ENCODE measurements around the gene KDM7A. TPM values are rescaled to one million over a fixed set of nuclear protein-coding genes. Genes with fewer than 3 reads are reported as not detected.

KDM7A gene
- total and polyA plus RNA-seq, 9 of the 15 experiments (the other 6 are each of a cell fraction or from before 2014, with no cell fraction given) = 0.90 to 8.4 (median 7.0) TPM

DNA sequence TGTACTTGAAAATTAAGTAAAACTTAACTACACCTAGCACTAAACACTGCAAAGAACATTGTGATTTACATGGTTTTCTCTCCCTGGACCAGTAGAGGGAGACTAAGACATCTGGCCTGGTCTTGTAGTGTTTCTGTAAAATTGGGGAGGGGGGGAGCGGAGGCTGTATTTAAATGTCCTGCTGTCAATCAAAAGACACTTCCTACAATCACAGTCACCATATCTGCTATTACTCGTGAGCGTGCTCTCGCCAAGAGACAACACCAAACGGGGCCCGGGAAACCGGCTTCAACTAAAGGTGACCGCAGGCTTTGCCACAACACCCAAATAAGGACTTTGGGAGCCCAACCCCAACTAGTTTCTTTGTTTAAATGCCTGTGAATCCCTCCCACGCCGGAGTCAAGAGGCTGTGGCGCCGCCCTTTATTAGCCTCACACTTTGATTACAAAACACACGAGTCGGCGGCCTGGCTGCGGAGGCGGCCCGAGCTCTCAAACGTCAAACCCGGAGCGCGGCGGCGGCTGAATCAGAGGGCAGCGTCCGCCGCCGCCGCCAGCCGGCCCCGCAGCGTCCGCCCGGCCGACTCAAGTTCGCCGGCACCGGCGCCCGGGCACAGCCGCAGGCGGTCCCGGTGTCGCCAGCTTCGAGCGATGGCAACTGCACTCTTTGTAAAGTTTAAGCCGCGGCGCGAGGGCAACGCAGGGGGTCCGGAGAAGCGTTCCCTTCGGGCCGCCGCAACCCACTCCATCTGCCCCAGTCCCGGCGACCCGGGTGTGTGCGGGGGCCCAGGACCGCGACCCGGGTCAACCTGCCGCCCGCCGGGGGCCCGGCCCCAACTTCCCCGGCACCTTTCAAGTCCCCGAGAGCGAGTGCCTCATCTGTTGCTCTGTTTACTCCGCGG, 1.3 kb downstream of the KDM7A start (continued):
- TF ChIP-seq ZNF79 (CRISPR knock-in tag; IDR thresholded peaks at IDR 0.05; ENCODE audit: low read depth) = no peak
- no peak for TF ChIP-seq HNRNPH1 (optimal IDR thresholded peaks at IDR 0.05; ENCODE audit: low read depth, low read length)
- TF ChIP-seq ERF (CRISPR knock-in tag; IDR thresholded peaks at IDR 0.05) = no peak
- no peak for TF ChIP-seq ZNF408 (CRISPR knock-in tag; IDR thresholded peaks at IDR 0.05; ENCODE audit: low read depth)
- 0 out of 2 replicates have a peak, but pooled peaks have one; percentile 41 for TF ChIP-seq DIDO1 (tag; IDR thresholded peaks at IDR 0.05; ENCODE audit: low read depth)
- peak; percentile 74; the same call in 1 of the 2 replicates for TF ChIP-seq ZNF766 (CRISPR knock-in tag; conservative IDR thresholded peaks at IDR 0.05)
- no peak for TF ChIP-seq ZNF217 (CRISPR knock-in tag; IDR thresholded peaks at IDR 0.05)
- TF ChIP-seq ARHGAP35 (IDR thresholded peaks at IDR 0.05; ENCODE audit: partially characterized antibody) = no peak
- TF ChIP-seq, protein P1, sequence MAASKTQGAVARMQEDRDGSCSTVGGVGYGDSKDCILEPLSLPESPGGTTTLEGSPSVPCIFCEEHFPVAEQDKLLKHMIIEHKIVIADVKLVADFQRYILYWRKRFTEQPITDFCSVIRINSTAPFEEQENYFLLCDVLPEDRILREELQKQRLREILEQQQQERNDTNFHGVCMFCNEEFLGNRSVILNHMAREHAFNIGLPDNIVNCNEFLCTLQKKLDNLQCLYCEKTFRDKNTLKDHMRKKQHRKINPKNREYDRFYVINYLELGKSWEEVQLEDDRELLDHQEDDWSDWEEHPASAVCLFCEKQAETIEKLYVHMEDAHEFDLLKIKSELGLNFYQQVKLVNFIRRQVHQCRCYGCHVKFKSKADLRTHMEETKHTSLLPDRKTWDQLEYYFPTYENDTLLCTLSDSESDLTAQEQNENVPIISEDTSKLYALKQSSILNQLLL (CRISPR knock-in tag; IDR thresholded peaks at IDR 0.05; ENCODE audit: borderline replicate concordance) = no peak
- TF ChIP-seq ZBTB7A (IDR thresholded peaks at IDR 0.05; ENCODE audit: borderline replicate concordance, control insufficient read depth, low read depth, low read length) = no peak; the same call in 1 of the 2 replicates
- TF ChIP-seq, protein P2, sequence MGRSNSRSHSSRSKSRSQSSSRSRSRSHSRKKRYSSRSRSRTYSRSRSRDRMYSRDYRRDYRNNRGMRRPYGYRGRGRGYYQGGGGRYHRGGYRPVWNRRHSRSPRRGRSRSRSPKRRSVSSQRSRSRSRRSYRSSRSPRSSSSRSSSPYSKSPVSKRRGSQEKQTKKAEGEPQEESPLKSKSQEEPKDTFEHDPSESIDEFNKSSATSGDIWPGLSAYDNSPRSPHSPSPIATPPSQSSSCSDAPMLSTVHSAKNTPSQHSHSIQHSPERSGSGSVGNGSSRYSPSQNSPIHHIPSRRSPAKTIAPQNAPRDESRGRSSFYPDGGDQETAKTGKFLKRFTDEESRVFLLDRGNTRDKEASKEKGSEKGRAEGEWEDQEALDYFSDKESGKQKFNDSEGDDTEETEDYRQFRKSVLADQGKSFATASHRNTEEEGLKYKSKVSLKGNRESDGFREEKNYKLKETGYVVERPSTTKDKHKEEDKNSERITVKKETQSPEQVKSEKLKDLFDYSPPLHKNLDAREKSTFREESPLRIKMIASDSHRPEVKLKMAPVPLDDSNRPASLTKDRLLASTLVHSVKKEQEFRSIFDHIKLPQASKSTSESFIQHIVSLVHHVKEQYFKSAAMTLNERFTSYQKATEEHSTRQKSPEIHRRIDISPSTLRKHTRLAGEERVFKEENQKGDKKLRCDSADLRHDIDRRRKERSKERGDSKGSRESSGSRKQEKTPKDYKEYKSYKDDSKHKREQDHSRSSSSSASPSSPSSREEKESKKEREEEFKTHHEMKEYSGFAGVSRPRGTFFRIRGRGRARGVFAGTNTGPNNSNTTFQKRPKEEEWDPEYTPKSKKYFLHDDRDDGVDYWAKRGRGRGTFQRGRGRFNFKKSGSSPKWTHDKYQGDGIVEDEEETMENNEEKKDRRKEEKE (IDR thresholded peaks at IDR 0.05; ENCODE audit: borderline replicate concordance in 1 of 2, control insufficient read depth in 1 of 2, low read depth in 2 of 2, low read length in 1 of 2) = no peak
- peak; percentile 89 to 98 for TF ChIP-seq MAZ (CRISPR knock-in tag; conservative IDR thresholded peaks at IDR 0.05 in 1 of 2, IDR thresholded peaks at IDR 0.05 in 1 of 2)
- TF ChIP-seq, protein P3, sequence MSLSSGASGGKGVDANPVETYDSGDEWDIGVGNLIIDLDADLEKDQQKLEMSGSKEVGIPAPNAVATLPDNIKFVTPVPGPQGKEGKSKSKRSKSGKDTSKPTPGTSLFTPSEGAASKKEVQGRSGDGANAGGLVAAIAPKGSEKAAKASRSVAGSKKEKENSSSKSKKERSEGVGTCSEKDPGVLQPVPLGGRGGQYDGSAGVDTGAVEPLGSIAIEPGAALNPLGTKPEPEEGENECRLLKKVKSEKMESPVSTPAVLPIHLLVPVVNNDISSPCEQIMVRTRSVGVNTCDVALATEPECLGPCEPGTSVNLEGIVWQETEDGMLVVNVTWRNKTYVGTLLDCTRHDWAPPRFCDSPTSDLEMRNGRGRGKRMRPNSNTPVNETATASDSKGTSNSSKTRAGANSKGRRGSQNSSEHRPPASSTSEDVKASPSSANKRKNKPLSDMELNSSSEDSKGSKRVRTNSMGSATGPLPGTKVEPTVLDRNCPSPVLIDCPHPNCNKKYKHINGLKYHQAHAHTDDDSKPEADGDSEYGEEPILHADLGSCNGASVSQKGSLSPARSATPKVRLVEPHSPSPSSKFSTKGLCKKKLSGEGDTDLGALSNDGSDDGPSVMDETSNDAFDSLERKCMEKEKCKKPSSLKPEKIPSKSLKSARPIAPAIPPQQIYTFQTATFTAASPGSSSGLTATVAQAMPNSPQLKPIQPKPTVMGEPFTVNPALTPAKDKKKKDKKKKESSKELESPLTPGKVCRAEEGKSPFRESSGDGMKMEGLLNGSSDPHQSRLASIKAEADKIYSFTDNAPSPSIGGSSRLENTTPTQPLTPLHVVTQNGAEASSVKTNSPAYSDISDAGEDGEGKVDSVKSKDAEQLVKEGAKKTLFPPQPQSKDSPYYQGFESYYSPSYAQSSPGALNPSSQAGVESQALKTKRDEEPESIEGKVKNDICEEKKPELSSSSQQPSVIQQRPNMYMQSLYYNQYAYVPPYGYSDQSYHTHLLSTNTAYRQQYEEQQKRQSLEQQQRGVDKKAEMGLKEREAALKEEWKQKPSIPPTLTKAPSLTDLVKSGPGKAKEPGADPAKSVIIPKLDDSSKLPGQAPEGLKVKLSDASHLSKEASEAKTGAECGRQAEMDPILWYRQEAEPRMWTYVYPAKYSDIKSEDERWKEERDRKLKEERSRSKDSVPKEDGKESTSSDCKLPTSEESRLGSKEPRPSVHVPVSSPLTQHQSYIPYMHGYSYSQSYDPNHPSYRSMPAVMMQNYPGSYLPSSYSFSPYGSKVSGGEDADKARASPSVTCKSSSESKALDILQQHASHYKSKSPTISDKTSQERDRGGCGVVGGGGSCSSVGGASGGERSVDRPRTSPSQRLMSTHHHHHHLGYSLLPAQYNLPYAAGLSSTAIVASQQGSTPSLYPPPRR (CRISPR knock-in tag; IDR thresholded peaks at IDR 0.05; ENCODE audit: borderline replicate concordance) = no peak
- no peak for TF ChIP-seq PHTF2 (CRISPR knock-in tag; IDR thresholded peaks at IDR 0.05)
- peak; percentile 68; the same call in 1 of the 2 replicates for TF ChIP-seq ZNF589 (CRISPR knock-in tag; IDR thresholded peaks at IDR 0.05; ENCODE audit: low read depth)
- no peak for TF ChIP-seq SMARCB1 (IDR thresholded peaks at IDR 0.05; ENCODE audit: insufficient read length, low read depth)
- TF ChIP-seq ETV5 (CRISPR knock-in tag; IDR thresholded peaks at IDR 0.05; ENCODE audit: low read depth) = peak; percentile 58; the same call in 1 of the 2 replicates

All from K562 (cell line).